HCT116 (cell line): ENCODE data around the gene TCF7L2.

Experiments
- EGR1 ChIP-seq: IDR thresholded peaks from 2 replicates; pipeline ENCODE4 v1.6.1; 2012; ENCODE audit warnings: low read depth
- EZH2 ChIP-seq: fragments of 200-600 bp; sonication (generic); IDR thresholded peaks from 2 replicates; pipeline ENCODE4 v1.6.1; 2017; ENCODE audit warnings: antibody characterized with exemption, mixed run types
- POLR2A ChIP-seq: IDR thresholded peaks from 2 replicates; pipeline ENCODE4 v1.7.0; 2011; ENCODE audit warnings: borderline replicate concordance; ENCODE audit not compliant: insufficient read depth, insufficient read length; ENCODE audit errors: extremely low read depth
- REST ChIP-seq: IDR thresholded peaks from 2 replicates; pipeline ENCODE4 v1.6.1; 2012; ENCODE audit warnings: low read depth
- TF ChIP-seq, protein P1 (sequence below): IDR thresholded peaks from 2 replicates; pipeline ENCODE4 v1.6.1; 2012
- TF ChIP-seq, protein P2 (sequence below), 3 experiments: fragments of 200-600 bp in 1 of 3; sonication (generic) in 1 of 3; IDR thresholded peaks in 2 of 3; conservative IDR thresholded peaks in 1 of 3; 2 replicates each; pipeline ENCODE4 v1.5.1; 2012 to 2017; ENCODE audit warnings: low read depth in 2 of 3, low read length in 2 of 3, antibody characterized with exemption in 1 of 3, borderline replicate concordance in 1 of 3, control low read depth in 1 of 3, mild to moderate bottlenecking in 1 of 3, mixed read lengths in 1 of 3, mixed run types in 1 of 3, moderate library complexity in 1 of 3; ENCODE audit not compliant: insufficient read depth in 1 of 3

- TF ChIP-seq, protein P1, sequence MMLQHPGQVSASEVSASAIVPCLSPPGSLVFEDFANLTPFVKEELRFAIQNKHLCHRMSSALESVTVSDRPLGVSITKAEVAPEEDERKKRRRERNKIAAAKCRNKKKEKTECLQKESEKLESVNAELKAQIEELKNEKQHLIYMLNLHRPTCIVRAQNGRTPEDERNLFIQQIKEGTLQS: no peak
- TF ChIP-seq, protein P2, sequence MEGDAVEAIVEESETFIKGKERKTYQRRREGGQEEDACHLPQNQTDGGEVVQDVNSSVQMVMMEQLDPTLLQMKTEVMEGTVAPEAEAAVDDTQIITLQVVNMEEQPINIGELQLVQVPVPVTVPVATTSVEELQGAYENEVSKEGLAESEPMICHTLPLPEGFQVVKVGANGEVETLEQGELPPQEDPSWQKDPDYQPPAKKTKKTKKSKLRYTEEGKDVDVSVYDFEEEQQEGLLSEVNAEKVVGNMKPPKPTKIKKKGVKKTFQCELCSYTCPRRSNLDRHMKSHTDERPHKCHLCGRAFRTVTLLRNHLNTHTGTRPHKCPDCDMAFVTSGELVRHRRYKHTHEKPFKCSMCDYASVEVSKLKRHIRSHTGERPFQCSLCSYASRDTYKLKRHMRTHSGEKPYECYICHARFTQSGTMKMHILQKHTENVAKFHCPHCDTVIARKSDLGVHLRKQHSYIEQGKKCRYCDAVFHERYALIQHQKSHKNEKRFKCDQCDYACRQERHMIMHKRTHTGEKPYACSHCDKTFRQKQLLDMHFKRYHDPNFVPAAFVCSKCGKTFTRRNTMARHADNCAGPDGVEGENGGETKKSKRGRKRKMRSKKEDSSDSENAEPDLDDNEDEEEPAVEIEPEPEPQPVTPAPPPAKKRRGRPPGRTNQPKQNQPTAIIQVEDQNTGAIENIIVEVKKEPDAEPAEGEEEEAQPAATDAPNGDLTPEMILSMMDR (IDR thresholded peaks at IDR 0.05 in 2 of 3, conservative IDR thresholded peaks at IDR 0.05 in 1 of 3; ENCODE audit: borderline replicate concordance in 1 of 3, insufficient read depth in 1 of 3, low read depth in 2 of 3, low read length in 2 of 3): no peak
- TF ChIP-seq POLR2A (no peak), EGR1 (no peak), REST (no peak), EZH2 (no peak)
Measured at GRCh38 chr10:112960151-112960681, 10.2 kb downstream of the TCF7L2 start.
